ENCODE data around the gene AGO3. TPM values are rescaled to one million over a fixed set of nuclear protein-coding genes. Genes with fewer than 3 reads are reported as not detected.

AGO3 gene
- total and polyA plus RNA-seq, 2 donors (not counting 3 experiments of a cell fraction or from before 2014, with no cell fraction given): 10.4 to 21.1 TPM

- Histone ChIP-seq H3K36me3 (ENCODE audit: control insufficient read depth in 2 of 2, extremely low read depth in 1 of 2, insufficient read depth in 2 of 2, low read length in 2 of 2) (no peaks in the 10 kb centered on the region), H3K9ac (replicated peaks; ENCODE audit: extremely low read depth, insufficient read depth, low read length) (no peak overlapping the region), H4K20me1 (replicated peaks; ENCODE audit: control insufficient read depth, extremely low read depth, insufficient read depth, low read length) (no peaks in the 10 kb centered on the region), H3K79me2 (ENCODE audit: control insufficient read depth, insufficient read depth, low read length) (no peaks in the 10 kb centered on the region), H3K27ac (ENCODE audit: insufficient read depth, low read depth, low read length) (no peak overlapping the region), H3K27me3 (ENCODE audit: control insufficient read depth in 2 of 2, insufficient read depth in 2 of 2, low read length in 2 of 2) (no peaks in the 10 kb centered on the region), H3K4me2 (ENCODE audit: insufficient read depth, low read length) (no peak overlapping the region), H3K4me1 (ENCODE audit: control insufficient read depth, extremely low read depth, insufficient read depth, low read length) (no peaks in the 10 kb centered on the region), H3K4me3 (replicated peaks in 1 of 3; ENCODE audit: insufficient read depth in 1 of 3, low read depth in 1 of 3, low read length in 3 of 3) (no peak overlapping the region), H2AFZ (ENCODE audit: low read depth, low read length) (no peak overlapping the region), H3K9me3 (replicated peaks; ENCODE audit: control insufficient read depth, insufficient read depth, low read length) (no peaks in the 10 kb centered on the region), H3K9me1 (replicated peaks; ENCODE audit: control insufficient read depth, extremely low read depth, insufficient read depth, low read length) (no peaks in the 10 kb centered on the region)
- TF ChIP-seq EZH2 (IDR thresholded peaks at IDR 0.05; ENCODE audit: borderline replicate concordance, low read depth, low read length, severe bottlenecking) (no peak), FOS (IDR thresholded peaks at IDR 0.05; ENCODE audit: borderline replicate concordance, insufficient read depth, low read length) (no peak), POLR2AphosphoS5 (IDR thresholded peaks at IDR 0.05; ENCODE audit: insufficient read depth, low read depth, low read length) (no peak), MYC (IDR thresholded peaks at IDR 0.05; ENCODE audit: low read depth, low read length) (no peak), POLR2A (IDR thresholded peaks at IDR 0.05; ENCODE audit: low read depth, low read length) (no peak)
- TF ChIP-seq, protein P1, sequence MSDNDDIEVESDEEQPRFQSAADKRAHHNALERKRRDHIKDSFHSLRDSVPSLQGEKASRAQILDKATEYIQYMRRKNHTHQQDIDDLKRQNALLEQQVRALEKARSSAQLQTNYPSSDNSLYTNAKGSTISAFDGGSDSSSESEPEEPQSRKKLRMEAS (IDR thresholded peaks at IDR 0.05; ENCODE audit: insufficient read depth, insufficient read length): no peak
- TF ChIP-seq, protein P2, sequence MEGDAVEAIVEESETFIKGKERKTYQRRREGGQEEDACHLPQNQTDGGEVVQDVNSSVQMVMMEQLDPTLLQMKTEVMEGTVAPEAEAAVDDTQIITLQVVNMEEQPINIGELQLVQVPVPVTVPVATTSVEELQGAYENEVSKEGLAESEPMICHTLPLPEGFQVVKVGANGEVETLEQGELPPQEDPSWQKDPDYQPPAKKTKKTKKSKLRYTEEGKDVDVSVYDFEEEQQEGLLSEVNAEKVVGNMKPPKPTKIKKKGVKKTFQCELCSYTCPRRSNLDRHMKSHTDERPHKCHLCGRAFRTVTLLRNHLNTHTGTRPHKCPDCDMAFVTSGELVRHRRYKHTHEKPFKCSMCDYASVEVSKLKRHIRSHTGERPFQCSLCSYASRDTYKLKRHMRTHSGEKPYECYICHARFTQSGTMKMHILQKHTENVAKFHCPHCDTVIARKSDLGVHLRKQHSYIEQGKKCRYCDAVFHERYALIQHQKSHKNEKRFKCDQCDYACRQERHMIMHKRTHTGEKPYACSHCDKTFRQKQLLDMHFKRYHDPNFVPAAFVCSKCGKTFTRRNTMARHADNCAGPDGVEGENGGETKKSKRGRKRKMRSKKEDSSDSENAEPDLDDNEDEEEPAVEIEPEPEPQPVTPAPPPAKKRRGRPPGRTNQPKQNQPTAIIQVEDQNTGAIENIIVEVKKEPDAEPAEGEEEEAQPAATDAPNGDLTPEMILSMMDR (IDR thresholded peaks at IDR 0.05; ENCODE audit: extremely low read depth in 1 of 2, insufficient read depth in 1 of 2, low read depth in 1 of 2, low read length in 2 of 2): no peak
- FAIRE-seq (no peak), DNase-seq (ENCODE audit: low read depth, low spot score) (no peak)
- intact Hi-C loops (cut with micrococcal nuclease) (no loop called here), dilution Hi-C loops (cut with MboI; ENCODE audit: extremely low pct_ligation_motif_present, low sequenced_read_pairs) (no loop called here)
- POLR2A ChIA-PET: no interaction called here
- no TSS peak for BruUV-seq (replicated peaks)
- CTCF ChIA-PET: interaction anchor here (1.0 to 1.5 kb wide), 3 partner anchors 21 to 75 kb away, joined by 3 to 6 read pairs (median 4); no protein-coding TSS in a partner anchor
Measured at GRCh38 chr1:36112823-36113222, 181.9 kb downstream of the AGO3 start.

All from endothelial cell of umbilical vein (primary cell).